Naive thymus-derived CD4-positive, alpha-beta T cell (primary cell): ENCODE data around the gene PLEKHA1. TPM values are rescaled to one million over a fixed set of nuclear protein-coding genes. Genes with fewer than 3 reads are reported as not detected.

Experiments used
- ATAC-seq: fragments of 150-1000 bp; cut with Tn5 transposase; 2 replicates; pipeline ENCODE4 v1.10.0; 2021; ENCODE audit warnings: mild to moderate bottlenecking, moderate library complexity
- CTCF ChIA-PET: fragments of 350-600 bp; sonication (Branson Sonifier 250); formaldehyde crosslinking; loops from one replicate; lab custom pipeline; 2021; ENCODE audit warnings: antibody characterized with exemption; lab: Charles Lee
- POLR2A ChIA-PET: fragments of 350-600 bp; sonication (Branson Sonifier 250); formaldehyde crosslinking; loops from one replicate; lab custom pipeline; 2021; ENCODE audit warnings: antibody characterized with exemption, inconsistent platforms; lab: Charles Lee
- DNase-seq, 9 donors: peaks; one replicate each; pipeline versions ENCODE4 v3.0.0 to v3.0.0-alpha.2; 2020 to 2022; ENCODE audit warnings: mixed read lengths in 1 of 9
- H3K27ac ChIP-seq: one replicate; pipeline ENCODE4 v1.7.0; 2013; ENCODE audit warnings: mild to moderate bottlenecking, low read depth, low read length, moderate library complexity
- H3K27me3 ChIP-seq, 2 donors: one replicate each; pipeline ENCODE4 v1.7.0; 2013; ENCODE audit warnings: low read length in 2 of 2, mild to moderate bottlenecking in 2 of 2, moderate library complexity in 2 of 2; ENCODE audit not compliant: control insufficient read depth in 2 of 2, insufficient read depth in 2 of 2
- H3K36me3 ChIP-seq, 3 experiments: 1 replicate in 2 of 3; 2 replicates in 1 of 3; pipeline ENCODE4 v1.7.0; 2013; ENCODE audit warnings: low read length in 3 of 3, mild to moderate bottlenecking in 3 of 3, moderate library complexity in 1 of 3; ENCODE audit not compliant: insufficient read depth in 3 of 3, control insufficient read depth in 2 of 3
- H3K4me1 ChIP-seq, 2 donors: one replicate each; pipeline ENCODE4 v1.7.0; 2013; ENCODE audit warnings: low read length in 2 of 2, mild to moderate bottlenecking in 2 of 2, moderate library complexity in 1 of 2; ENCODE audit not compliant: control insufficient read depth in 2 of 2, insufficient read depth in 2 of 2
- H3K4me3 ChIP-seq: 2 replicates; pipeline ENCODE4 v1.7.0; 2013; ENCODE audit warnings: mild to moderate bottlenecking, low read length
- H3K9me3 ChIP-seq, 3 experiments: 1 replicate in 2 of 3; 2 replicates in 1 of 3; pipeline ENCODE4 v1.7.0; 2013; ENCODE audit warnings: low read length in 3 of 3; ENCODE audit not compliant: control insufficient read depth in 2 of 3
- H3K27ac Mint-ChIP-seq, 9 donors: one replicate each; pipeline ENCODE4 v1.8.0; 2020 to 2022; ENCODE audit warnings: mixed read lengths in 9 of 9, mild to moderate bottlenecking in 8 of 9, moderate library complexity in 5 of 9, inconsistent platforms in 2 of 9
- H3K27me3 Mint-ChIP-seq, 5 donors: one replicate each; pipeline ENCODE4 v1.8.0; 2021 to 2022; ENCODE audit warnings: mixed read lengths in 5 of 5, mild to moderate bottlenecking in 1 of 5
- H3K36me3 Mint-ChIP-seq, 5 donors: one replicate each; pipeline ENCODE4 v1.8.0; 2020 to 2022; ENCODE audit warnings: mixed read lengths in 5 of 5, mild to moderate bottlenecking in 3 of 5, inconsistent platforms in 1 of 5
- H3K4me1 Mint-ChIP-seq, 7 donors: one replicate each; pipeline ENCODE4 v1.8.0; 2020 to 2022; ENCODE audit warnings: mixed read lengths in 7 of 7, mild to moderate bottlenecking in 3 of 7, inconsistent platforms in 1 of 7
- H3K4me3 Mint-ChIP-seq, 10 donors: one replicate each; pipeline ENCODE4 v1.8.0; 2020 to 2022; ENCODE audit warnings: mild to moderate bottlenecking in 10 of 10, mixed read lengths in 10 of 10, moderate library complexity in 6 of 10, inconsistent platforms in 2 of 10
- H3K9me3 Mint-ChIP-seq, 11 donors: one replicate each; pipeline ENCODE4 v1.8.0; 2020 to 2022; ENCODE audit warnings: mixed read lengths in 11 of 11, mild to moderate bottlenecking in 4 of 11, inconsistent platforms in 1 of 11, moderate library complexity in 1 of 11
- intact Hi-C, 2 donors: fragments of 100-400 bp; cut with micrococcal nuclease; formaldehyde crosslinking; loops; one replicate each; pipeline ENCODE4 v1.15.1; 2023
- polyA plus RNA-seq, 2 donors: library from polyadenylated mRNA; unstranded; fragments of 300-500 nt; fragmentation: Illumina TruSeq; gene quantifications; one replicate each; pipeline ENCODE4 v1.2.3, GENCODE V29; 2021
- total RNA-seq, 6 experiments: library from RNA in 5 of 6; stranded (reverse) in 5 of 6; gene quantifications; 1 replicate in 5 of 6; 2 replicates in 1 of 6; pipeline ENCODE4 v1.2.3 and lab custom pipeline; 2021 to 2026

The PLEKHA1 gene
- total and polyA plus RNA-seq, 7 experiments from 2014 or later: 5.9 to 100 (median 87.2) TPM

DNA sequence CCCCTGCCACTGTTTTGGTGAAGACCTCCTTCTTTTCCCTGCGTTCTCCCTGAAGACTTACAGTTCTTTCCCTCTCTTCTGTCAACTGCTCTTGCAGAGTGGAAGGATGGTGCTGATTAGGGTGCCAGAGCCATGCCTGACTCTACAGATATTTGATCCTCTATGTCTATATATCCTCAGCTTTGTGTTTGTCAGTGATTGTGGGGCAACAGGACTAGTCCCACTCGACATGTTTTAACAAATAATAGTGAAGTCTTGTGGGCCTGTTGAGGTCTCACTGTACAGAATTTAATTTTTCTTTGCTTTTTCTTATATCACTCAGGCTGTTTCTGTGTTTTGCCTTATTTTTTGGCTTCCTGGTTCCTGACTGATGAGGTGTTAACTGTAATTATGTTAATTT lies 5.0 kb downstream of the PLEKHA1 start:
- Histone ChIP-seq H3K4me3 (peak overlapping the region; percentile 30), H3K9me3 (no peaks in the 10 kb centered on the region), H3K4me1 (peaks cover 15 to 38% of the 10 kb centered on the region in 2 donors), H3K36me3 (peaks cover 0 to 5% (median 0%) of the 10 kb centered on the region in 3 experiments), H3K27me3 (no peaks in the 10 kb centered on the region), H3K27ac (peak overlapping the region; percentile 53)
- DNase-seq (no peak), ATAC-seq (no peak)
- H3K36me3 Mint-ChIP-seq: peaks cover 4 to 31% (median 19%) of the 10 kb centered on the region in 5 donors
- POLR2A ChIA-PET: interaction anchor here (1.2 to 3.1 kb wide), 5 partner anchors 11 to 45 kb away, joined by 3 to 17 read pairs (median 5); no protein-coding TSS in a partner anchor
- H3K27ac Mint-ChIP-seq: peak overlapping the region in 8 of 9 donors; percentile 65 to 93 (median 86)
- H3K4me3 Mint-ChIP-seq: peak overlapping the region in 9 of 10 donors; percentile 52 to 85 (median 76)
- peaks cover 0 to 10% (median 0%) of the 10 kb centered on the region in 11 donors for H3K9me3 Mint-ChIP-seq
- peaks cover 17 to 83% (median 76%) of the 10 kb centered on the region in 7 donors for H3K4me1 Mint-ChIP-seq
- CTCF ChIA-PET: no interaction called here
- H3K27me3 Mint-ChIP-seq: peaks cover 0 to 40% (median 0%) of the 10 kb centered on the region in 5 donors
- intact Hi-C loops: loop anchor here (10.0 kb wide), 2 partner anchors 405 to 1525 kb away; partner anchors contain the start of genes NSMCE4A (in 2 of the 2) and WDR11 (in 1 of the 2)

DNA sequence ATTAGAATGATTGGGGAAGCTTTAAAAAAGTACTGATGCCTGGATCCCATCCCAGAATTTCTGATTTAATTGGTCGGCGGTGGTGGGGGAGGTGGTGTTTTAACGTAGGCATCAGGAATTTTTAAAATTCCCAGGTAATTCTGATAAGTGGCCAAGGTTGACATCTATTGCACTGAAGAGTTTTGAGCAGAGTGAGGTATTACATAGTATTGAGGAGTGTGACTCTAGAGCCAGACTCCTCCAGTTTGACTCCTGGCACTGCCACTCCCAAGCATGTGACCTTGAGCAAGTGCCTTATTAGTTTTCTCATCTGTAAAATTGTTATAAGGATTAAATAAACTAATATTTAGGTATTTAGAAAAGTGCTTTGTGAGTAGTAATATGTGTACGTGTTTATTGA lies 6.2 kb downstream of the PLEKHA1 start:
- ChIA-PET CTCF (no interaction called here), POLR2A (interaction anchor here (1.8 kb wide), 1 partner anchor 25 kb away, joined by 5 read pairs; no protein-coding TSS in a partner anchor)
- Mint-ChIP-seq H3K4me1 (peaks cover 11 to 90% (median 81%) of the 10 kb centered on the region in 7 donors), H3K4me3 (peak overlapping the region in 5 of 10 donors; percentile 24 to 75 (median 42)), H3K36me3 (peaks cover 4 to 31% (median 22%) of the 10 kb centered on the region in 5 donors), H3K27me3 (peaks cover 0 to 34% (median 0%) of the 10 kb centered on the region in 5 donors), H3K9me3 (peaks cover 0 to 10% (median 0%) of the 10 kb centered on the region in 11 donors), H3K27ac (peak overlapping the region in 5 of 9 donors; percentile 28 to 90 (median 65))
- H3K4me3 ChIP-seq: no peak overlapping the region
- ATAC-seq (no peak), DNase-seq (no peak)
- no peaks in the 10 kb centered on the region for H3K9me3 ChIP-seq
- H3K36me3 ChIP-seq: no peaks in the 10 kb centered on the region
- intact Hi-C loops: no loop called here
- H3K4me1 ChIP-seq: peaks cover 13 to 38% of the 10 kb centered on the region in 2 donors
- H3K27ac ChIP-seq: no peak overlapping the region
- H3K27me3 ChIP-seq: no peaks in the 10 kb centered on the region

DNA sequence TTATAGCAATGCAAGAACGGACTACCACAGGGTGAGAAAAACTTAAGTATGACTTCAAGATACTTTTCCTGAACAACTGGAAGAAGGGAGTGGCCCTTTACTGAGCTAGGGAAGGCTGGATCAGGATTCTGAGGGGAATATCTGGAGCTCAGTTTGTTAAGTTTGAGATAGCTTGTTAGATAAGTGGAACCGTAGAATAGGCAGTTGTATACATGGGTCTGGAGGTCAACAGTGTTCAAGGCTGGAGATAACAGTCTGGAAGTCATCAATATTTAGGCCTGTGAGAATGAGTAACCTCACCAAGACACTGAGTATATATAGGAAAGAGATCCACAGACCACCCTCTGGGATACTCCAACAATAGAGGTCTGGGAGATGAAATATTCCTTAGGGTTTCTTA lies 7.2 kb downstream of the PLEKHA1 start:
- ATAC-seq (no peak), DNase-seq (no peak)
- Mint-ChIP-seq H3K36me3 (peaks cover 4 to 31% (median 22%) of the 10 kb centered on the region in 5 donors), H3K9me3 (peaks cover 0 to 10% (median 0%) of the 10 kb centered on the region in 11 donors), H3K27me3 (peaks cover 0 to 33% (median 0%) of the 10 kb centered on the region in 5 donors), H3K4me1 (peaks cover 9 to 92% (median 83%) of the 10 kb centered on the region in 7 donors), H3K4me3 (peak overlapping the region in 5 of 10 donors; percentile 24 to 76 (median 42)), H3K27ac (peak overlapping the region in 5 of 9 donors; percentile 65 to 90 (median 71))
- Histone ChIP-seq H3K27me3 (no peaks in the 10 kb centered on the region), H3K36me3 (no peaks in the 10 kb centered on the region), H3K27ac (no peak overlapping the region), H3K4me1 (peaks cover 10 to 36% of the 10 kb centered on the region in 2 donors), H3K4me3 (no peak overlapping the region), H3K9me3 (no peaks in the 10 kb centered on the region)
- ChIA-PET CTCF (interaction anchor here (1.2 to 1.3 kb wide), 2 partner anchors 39 to 52 kb away, joined by 3 to 6 read pairs; no protein-coding TSS in a partner anchor), POLR2A (interaction anchor here (0.6 to 1.8 kb wide), 9 partner anchors 13 to 590 kb away, joined by 3 to 5 read pairs (median 3); no protein-coding TSS in a partner anchor)
- intact Hi-C loops: no loop called here

DNA sequence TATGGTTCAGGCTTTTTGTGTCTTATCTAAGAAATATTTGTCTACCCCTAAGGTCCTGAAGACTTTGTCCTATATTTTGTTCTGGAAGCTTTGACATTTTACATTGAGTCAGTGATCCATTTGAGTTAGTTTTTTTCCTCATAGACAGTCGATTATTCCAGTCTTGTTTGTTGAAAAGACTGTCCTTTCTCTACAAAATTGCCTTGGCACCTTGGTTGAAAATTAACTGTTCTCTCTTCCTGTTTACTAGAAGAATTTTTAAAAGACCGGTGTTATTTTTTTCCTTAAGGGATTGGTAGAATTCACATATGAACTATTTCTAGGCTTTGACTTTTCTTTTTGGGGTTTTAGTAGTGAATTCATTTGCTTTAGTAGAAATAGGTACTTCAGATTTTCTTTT lies 12.0 kb downstream of the PLEKHA1 start:
- Mint-ChIP-seq H3K4me1 (peaks cover 0 to 90% (median 78%) of the 10 kb centered on the region in 7 donors), H3K27ac (peak overlapping the region in 2 of 9 donors; percentile 1 to 5), H3K4me3 (peak overlapping the region in 5 of 10 donors; percentile 2 to 43 (median 8)), H3K36me3 (peaks cover 3 to 32% (median 22%) of the 10 kb centered on the region in 5 donors), H3K9me3 (peaks cover 0 to 4% (median 0%) of the 10 kb centered on the region in 11 donors), H3K27me3 (peaks cover 0 to 25% (median 0%) of the 10 kb centered on the region in 5 donors)
- Histone ChIP-seq H3K27me3 (no peaks in the 10 kb centered on the region), H3K27ac (no peak overlapping the region), H3K36me3 (no peaks in the 10 kb centered on the region), H3K4me1 (peaks cover 2 to 14% of the 10 kb centered on the region in 2 donors), H3K4me3 (no peak overlapping the region), H3K9me3 (no peaks in the 10 kb centered on the region)
- intact Hi-C loops: no loop called here
- ChIA-PET POLR2A (interaction anchor here (0.7 to 1.8 kb wide), 4 partner anchors 9 to 147 kb away, joined by 3 to 12 read pairs (median 4); partner anchors contain the start of gene PLEKHA1), CTCF (interaction anchor here (0.8 kb wide), 1 partner anchor 18 kb away, joined by 4 read pairs; no protein-coding TSS in a partner anchor)
- ATAC-seq: no peak
- no peak for DNase-seq

- Mint-ChIP-seq H3K27ac (peak overlapping the region in 3 of 9 donors; percentile 8 to 36 (median 23)), H3K36me3 (peaks cover 1 to 32% (median 19%) of the 10 kb centered on the region in 5 donors), H3K4me3 (peak overlapping the region in 3 of 10 donors; percentile 47), H3K27me3 (peaks cover 0 to 27% (median 0%) of the 10 kb centered on the region in 5 donors), H3K4me1 (peaks cover 0 to 90% (median 77%) of the 10 kb centered on the region in 7 donors), H3K9me3 (peaks cover 0 to 4% (median 0%) of the 10 kb centered on the region in 11 donors)
- CTCF ChIA-PET: interaction anchor here (1.2 kb wide), 1 partner anchor 13 kb away, joined by 4 read pairs; the partner anchor contains the start of gene PLEKHA1
- Histone ChIP-seq H3K27ac (no peak overlapping the region), H3K9me3 (no peaks in the 10 kb centered on the region), H3K4me3 (no peak overlapping the region), H3K4me1 (peaks cover 0 to 8% of the 10 kb centered on the region in 2 donors), H3K27me3 (no peaks in the 10 kb centered on the region), H3K36me3 (no peaks in the 10 kb centered on the region)
- DNase-seq: no peak
- no peak for ATAC-seq
- intact Hi-C loops: no loop called here
- POLR2A ChIA-PET: interaction anchor here (1.0 to 1.8 kb wide), 3 partner anchors 13 to 30 kb away, joined by 3 to 12 read pairs (median 5); partner anchors contain the start of gene PLEKHA1
Measured at GRCh38 chr10:122387572-122387971, 13.1 kb downstream of the PLEKHA1 start.

- Mint-ChIP-seq H3K27ac (peak overlapping the region in 4 of 9 donors; percentile 29 to 50 (median 34)), H3K27me3 (peaks cover 0 to 26% (median 0%) of the 10 kb centered on the region in 5 donors), H3K36me3 (peaks cover 1 to 34% (median 21%) of the 10 kb centered on the region in 5 donors), H3K4me1 (peaks cover 0 to 92% (median 74%) of the 10 kb centered on the region in 7 donors), H3K4me3 (peak overlapping the region in 4 of 10 donors; percentile 36 to 65 (median 43)), H3K9me3 (peaks cover 0 to 4% (median 0%) of the 10 kb centered on the region in 11 donors)
- ATAC-seq: no peak
- Histone ChIP-seq H3K4me1 (peaks cover 0 to 8% of the 10 kb centered on the region in 2 donors), H3K9me3 (no peaks in the 10 kb centered on the region), H3K36me3 (peaks cover 0 to 6% (median 6%) of the 10 kb centered on the region in 3 experiments), H3K27me3 (no peaks in the 10 kb centered on the region), H3K27ac (no peak overlapping the region), H3K4me3 (no peak overlapping the region)
- ChIA-PET POLR2A (no interaction called here), CTCF (no interaction called here)
- DNase-seq: no peak
- intact Hi-C loops: no loop called here
Measured at GRCh38 chr10:122388287-122388997, 13.9 kb downstream of the PLEKHA1 start.
